GM19238 (cell line): ENCODE measurements around the gene TNIK.
"Not testable (repeated sequence)": the region's sequence is repeated elsewhere in the genome, so short reads cannot be mapped to it uniquely, and the experiment has no call there.

Source experiments
- DNase-seq: peaks from one replicate; pipeline ENCODE4 v3.0.0; 2011; ENCODE audit warnings: low spot score; ENCODE audit not compliant: insufficient read length

TNIK gene

DNA sequence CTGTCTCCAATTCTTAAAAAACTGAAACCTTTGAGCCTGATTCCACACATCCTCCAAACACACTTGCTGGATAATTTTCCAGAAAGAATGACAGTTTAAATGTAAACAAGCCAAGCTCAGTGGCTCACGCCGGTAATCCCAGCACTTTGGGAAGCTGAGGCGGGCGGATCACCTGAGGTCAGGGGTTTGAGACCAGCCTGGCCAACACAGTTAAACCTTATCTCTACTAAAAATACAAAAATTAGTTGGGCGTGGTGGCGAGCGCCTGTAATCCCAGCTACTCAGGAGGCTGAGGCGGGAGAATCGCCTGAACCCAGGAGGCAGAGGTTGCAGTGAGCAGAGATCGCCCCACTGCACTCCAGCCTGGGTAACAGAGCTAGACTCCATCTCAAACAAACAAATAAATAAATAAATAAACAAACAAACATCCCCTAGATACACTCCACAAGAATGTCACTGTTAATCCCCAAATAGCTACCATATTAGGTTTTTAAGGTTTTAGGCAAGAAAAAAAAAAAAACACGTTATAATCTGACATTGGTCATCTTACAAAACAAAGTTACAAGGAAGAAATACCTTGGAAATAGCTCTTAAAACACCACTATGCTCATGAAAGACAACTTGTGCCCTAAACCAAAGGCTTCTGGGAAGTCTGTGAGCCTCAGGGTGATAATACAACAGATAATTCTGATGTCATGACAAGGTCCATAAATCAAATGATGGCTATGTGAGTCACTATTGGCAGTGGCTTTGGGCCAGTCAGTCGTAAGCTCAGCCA is 13.2 kb downstream of the TNIK start:
- no peak for DNase-seq

GRCh38 chr3:171446301-171446700 is 13.9 kb downstream of the TNIK start:
- DNase-seq, result no peak

DNA sequence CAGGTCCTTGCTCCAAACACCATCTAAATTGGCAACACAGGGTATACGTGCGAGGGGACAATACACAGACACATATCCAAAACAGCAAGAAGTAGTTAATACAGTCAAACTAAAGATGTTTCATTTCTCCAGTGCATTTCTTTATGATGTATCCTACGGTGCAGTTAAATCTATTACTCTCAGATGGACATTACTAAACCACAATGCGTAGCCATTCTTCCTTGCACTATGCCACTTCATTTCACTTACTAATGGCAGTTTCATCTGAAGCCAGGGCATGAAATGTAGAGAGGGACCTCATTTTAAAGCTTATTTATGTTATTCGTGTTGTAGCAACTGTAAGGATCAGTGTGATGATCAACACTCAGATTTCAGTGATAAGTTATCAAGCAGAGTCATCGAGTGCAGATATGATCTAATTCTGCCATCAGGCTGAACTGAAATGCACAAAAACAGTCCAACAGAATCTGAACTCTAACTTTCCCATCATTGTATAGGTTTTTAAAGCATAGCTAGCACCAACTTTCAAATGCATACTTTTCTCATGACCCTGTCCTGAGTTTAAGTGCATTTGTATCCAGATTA is 14.5 kb downstream of the TNIK start:
- DNase-seq, result no peak

DNA sequence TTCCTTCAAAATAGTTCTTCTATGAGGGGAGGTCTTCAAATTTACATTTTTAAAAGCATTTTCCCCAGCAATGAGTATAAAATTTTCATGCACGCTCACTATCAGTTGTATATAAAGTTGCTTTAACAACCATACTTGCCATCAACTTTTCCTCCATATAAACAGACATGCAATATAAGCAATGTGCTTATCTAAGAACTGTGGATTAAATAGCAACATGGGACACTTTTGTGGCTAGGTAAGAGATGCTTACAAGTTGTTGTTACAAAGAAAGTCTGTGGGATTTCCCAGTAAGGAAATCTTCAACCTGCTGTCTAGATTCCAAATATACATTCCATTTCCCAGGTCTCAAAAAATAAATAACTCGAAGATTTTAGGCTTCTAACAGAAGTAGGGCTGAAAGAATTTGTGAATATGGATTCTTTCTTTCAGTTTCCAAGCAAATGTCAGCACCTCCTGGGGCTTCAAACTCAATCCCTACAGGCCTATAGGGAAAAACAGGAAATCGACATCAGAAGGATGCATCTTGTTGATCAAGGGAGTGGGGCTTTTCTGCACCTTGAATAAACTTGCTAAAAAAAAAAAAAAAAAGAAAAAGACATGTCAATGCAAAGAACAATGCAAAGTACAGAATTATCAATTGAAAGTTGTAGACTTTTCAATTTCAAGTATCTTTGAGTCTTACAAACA is 16.1 kb downstream of the TNIK start:
- no peak for DNase-seq

DNA sequence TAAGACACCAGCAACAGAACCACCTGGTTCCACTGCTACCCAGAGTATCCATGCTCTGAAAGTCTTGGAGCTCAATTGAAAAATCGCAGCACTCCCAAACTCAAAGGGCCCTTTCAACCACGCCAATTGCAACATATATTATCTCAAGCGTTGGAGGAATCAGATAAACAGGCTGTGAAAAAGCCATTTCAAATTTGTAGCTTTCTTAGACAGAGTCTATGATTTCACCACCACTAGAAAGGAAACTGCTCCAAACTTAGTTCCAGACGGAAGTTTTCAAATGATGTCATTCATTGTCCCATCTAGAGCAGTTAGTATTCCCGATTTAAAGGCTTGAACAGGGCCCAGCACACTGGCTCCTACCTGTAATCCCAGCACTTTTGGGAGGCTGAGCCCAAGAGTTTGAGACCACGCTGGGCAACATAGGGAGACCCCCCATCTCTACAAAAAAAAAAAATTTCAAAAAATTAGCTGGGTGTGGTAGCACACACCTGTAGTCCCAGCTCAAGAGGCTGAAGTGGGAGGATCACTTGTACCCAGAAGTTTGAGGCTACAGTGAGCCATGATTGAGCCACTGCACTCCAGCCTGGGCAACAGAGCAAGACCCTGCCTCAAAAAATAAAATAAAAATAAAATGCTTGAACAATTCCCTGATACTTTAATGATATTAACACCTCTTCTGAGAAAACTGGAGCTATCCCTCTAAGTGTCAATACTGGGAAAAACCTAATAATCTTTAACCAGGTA is 16.8 kb downstream of the TNIK start:
- DNase-seq, result no peak

GRCh38 chr3:171442184-171442583 is 18.0 kb downstream of the TNIK start:
- DNase-seq, result no peak

GRCh38 chr3:171441381-171441780 is 18.8 kb downstream of the TNIK start:
- DNase-seq, result no peak

DNA sequence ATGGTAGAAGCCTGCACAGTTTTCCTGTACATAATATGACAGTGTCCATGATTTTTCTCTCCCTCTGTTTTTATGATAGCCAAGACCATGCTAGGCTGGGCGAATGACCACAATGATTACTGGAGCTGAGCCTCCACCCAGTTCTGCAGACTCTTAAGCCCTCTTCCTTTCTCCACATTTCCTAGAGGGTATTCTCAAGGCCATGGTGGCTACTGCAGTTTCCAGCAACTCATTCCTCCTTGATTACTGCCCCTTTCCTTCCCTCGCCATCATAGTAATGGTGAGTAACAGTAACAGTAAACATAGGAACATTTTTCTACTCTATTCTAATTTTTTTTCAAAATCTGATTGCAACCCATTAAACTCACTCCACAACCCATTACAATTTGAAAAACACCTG is 20.2 kb downstream of the TNIK start:
- no peak for DNase-seq

DNA sequence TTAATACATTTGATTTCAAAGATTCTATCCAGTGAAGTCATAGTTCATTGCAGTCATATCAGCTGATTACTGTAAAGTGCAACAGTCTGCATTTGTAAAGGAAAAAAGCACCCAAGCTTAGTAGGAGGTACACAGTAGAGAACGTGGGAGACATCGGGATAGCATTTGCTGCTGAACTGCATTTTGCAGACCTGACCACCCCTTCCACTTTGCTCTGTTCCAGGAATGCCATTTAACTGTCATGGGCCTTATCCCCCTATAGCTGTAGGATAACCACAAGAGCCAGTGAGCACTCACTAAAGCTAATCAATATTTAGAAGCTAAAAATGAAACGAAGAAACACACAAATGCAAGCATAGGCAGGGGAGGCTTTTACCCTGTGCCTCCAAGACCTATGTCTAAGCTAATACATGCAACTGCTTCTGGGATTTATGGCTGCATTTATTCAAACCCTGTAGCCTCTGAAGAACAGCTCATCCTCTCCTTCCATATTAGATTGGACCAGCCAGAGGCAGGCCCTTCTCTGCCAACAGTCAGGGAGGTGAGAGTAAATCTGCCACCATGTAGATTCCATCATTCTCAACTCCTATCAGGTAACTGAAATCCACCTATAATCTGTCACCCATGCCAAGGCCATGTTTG is 23.0 kb downstream of the TNIK start:
- no peak for DNase-seq

DNA sequence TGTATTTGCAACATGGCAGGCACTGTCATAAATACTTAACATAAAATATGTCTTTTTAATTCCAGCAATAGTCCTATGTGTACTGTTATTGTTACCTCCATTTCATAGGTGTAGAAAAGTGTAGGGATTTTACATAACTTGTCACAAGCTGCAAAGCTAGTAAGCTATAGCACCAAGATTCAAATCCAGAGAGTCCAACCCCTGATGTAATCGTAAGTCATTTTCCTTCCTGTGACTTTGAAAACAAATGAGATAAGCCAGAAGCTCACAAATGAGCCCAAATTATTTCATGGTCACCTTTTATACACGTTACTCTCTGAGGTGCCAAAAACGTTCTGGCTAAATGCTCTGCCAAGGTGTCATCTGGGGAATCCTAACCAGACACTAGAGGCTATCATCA is 23.8 kb downstream of the TNIK start:
- no peak for DNase-seq

GRCh38 chr3:171435757-171436156 is 24.4 kb downstream of the TNIK start:
- DNase-seq, result no peak

DNA sequence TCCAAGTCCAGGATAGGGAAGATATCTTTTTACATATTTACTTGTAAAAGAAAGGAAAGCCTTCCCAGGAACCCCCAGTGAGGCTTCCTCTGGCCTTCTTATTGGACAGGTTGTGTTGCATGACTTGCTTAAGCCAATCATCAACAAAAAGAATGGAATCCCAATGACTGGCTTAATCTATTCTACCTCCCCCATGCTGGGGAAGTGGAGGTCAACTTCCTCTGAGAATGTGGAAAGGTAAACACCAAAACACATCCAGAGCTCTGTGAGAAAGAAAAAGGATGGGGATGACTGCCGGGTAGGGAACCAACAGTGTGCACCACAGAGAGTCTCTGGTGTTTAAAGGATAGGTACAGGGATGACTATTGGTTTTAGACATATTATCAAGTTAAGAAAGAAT is 25.1 kb downstream of the TNIK start:
- DNase-seq, result no peak

GRCh38 chr3:171432548-171432947 is 27.7 kb downstream of the TNIK start:
- no peak for DNase-seq

DNA sequence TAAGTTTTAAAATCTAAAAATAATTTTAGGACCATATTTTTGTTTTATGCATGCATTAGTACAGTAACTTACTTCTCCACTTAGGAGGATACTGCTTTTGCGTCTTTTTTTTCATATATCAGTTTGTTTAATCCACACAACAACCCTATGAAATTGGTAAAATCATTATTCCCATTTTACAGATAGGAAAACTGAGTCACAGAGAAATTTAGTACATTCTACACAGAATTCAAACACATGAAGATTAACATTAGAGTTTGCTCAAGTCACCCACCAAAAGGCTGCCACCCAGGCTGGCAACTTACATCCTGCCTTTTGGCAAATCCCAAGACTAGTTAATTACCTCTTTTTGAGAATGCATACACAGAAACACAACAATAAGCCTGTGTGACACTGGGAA is 28.7 kb downstream of the TNIK start:
- no peak for DNase-seq

GRCh38 chr3:171430530-171430929 is 29.7 kb downstream of the TNIK start:
- DNase-seq, result no peak

DNA sequence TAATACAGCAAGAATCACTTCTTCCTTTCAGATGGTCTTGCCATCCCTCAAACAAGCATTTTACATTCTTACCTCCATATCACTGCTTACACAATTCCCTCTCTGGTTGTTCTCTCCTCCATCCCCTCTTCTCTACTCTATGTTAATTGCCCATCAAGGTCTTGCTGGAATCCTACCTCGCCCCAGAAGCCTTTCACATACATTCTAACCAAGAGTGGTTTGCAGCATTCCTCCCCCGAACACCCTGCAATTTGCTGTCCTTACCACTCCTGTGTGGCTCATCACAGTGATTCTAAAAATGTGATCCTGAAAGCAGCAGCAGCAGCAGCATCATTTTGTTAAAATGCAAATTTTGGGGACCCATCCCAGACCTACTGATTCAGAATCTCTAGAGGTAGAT is 30.6 kb downstream of the TNIK start:
- DNase-seq, result no peak

GRCh38 chr3:171428892-171429291 is 31.3 kb downstream of the TNIK start:
- DNase-seq, result no peak

GRCh38 chr3:171428321-171428787 is 31.9 kb downstream of the TNIK start:
- DNase-seq, result no peak

DNA sequence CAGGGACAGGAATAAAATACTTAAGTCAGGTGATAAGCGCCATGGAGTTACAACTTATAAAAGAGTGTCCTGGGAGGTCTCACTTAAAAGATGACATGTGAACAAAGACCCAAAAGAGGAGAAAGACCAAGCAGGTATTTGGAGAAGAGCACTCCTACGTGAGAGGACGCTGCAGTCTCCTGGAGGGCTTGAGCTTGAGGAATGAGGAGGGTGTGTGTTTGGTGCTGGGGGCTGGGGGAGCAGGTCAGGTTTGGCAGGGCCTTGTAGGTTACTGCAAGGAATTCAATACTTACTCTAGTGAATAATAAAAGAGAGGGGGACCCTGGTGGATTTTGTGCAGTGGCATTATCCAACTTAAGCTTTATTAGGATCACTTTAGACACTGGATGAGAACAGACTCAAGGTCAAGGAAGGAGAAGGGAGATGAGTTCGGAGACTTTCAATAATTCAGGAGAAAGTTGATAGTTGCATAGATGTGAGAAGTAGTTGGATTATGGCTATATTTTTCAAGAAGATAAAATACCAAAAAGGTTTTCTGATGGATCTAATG is 32.4 kb downstream of the TNIK start:
- DNase-seq, result no peak

GRCh38 chr3:171424063-171424462 is 36.1 kb downstream of the TNIK start:
- not testable (repeated sequence) for DNase-seq

DNA sequence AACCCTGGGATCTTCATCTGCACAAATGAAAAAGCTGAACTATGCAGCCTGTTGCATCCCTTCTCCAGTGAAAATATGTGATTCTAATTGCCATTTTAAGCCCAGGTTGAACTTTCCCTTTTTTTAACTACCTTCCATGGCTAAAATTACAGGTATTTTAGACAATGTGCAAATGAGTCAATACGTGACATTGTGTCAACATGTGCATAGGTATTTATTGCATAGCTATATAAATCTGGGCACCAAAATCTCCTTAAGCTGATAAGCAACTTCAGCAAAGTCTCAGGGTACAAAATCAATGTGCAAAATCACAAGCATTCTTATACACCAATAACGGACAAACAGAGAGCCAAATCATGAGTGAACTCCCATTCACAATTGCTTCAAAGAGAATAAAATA is 37.4 kb downstream of the TNIK start:
- not testable (repeated sequence) for DNase-seq
